SK-N-SH (cell line): ENCODE results near the gene RIOK1. TPM values are rescaled to one million over a fixed set of nuclear protein-coding genes. Genes with fewer than 3 reads are reported as not detected.

Experiments
- CTCF ChIA-PET: fragments of 300-600, 350-600 bp; formaldehyde crosslinking; extraction: SDS; loops from one replicate; lab custom pipeline; 2021; lab: Yijun Ruan, JAX
- POLR2A ChIA-PET: fragments of 350-600 bp; sonication (Branson Sonifier 250); formaldehyde crosslinking; extraction: SDS; loops from one replicate; lab custom pipeline; 2020; ENCODE audit warnings: antibody characterized with exemption, inconsistent platforms; lab: Yijun Ruan, JAX
- DNase-seq: peaks from one replicate; pipeline ENCODE4 v3.0.0; 2012
- H2AFZ ChIP-seq: fragments of 200-600 bp; sonication (generic); 2 replicates; pipeline ENCODE4 v1.8.1; 2016; ENCODE audit warnings: antibody characterized with exemption, mild to moderate bottlenecking, low read depth
- H3F3A ChIP-seq: fragments of 200-600 bp; sonication (generic); replicated peaks from 2 replicates; pipeline ENCODE3; 2016; ENCODE audit warnings: antibody characterized with exemption, mild to moderate bottlenecking; ENCODE audit not compliant: insufficient read depth
- H3K27ac ChIP-seq, 2 experiments: fragments of 200-500 bp in 1 of 2; fragments of 200-600 bp in 1 of 2; sonication (Bioruptor generic) in 1 of 2; sonication (generic), shearing (Covaris generic) in 1 of 2; 2 replicates each; pipeline versions ENCODE4 v1.5.1 to v1.6.1; 2014 to 2016; ENCODE audit warnings: low read depth in 2 of 2, inconsistent platforms in 1 of 2, low read length in 1 of 2, mild to moderate bottlenecking in 1 of 2, mixed read lengths in 1 of 2
- H3K27me3 ChIP-seq: fragments of 200-600 bp; sonication (generic), shearing (Covaris generic); 2 replicates; pipeline ENCODE4 v1.6.1; 2016; ENCODE audit warnings: mixed run types; ENCODE audit not compliant: insufficient read depth
- H3K36me3 ChIP-seq, 2 experiments: fragments of 200-500 bp in 1 of 2; fragments of 200-600 bp in 1 of 2; sonication (Bioruptor generic) in 1 of 2; sonication (generic) in 1 of 2; replicated peaks in 1 of 2; 2 replicates each; pipeline versions ENCODE3 to v1.5.1; 2014 to 2016; ENCODE audit warnings: low read length in 1 of 2, mild to moderate bottlenecking in 1 of 2; ENCODE audit not compliant: insufficient read depth in 2 of 2, control insufficient read depth in 1 of 2
- H3K4me1 ChIP-seq, 2 experiments: fragments of 200-500 bp in 1 of 2; fragments of 200-600 bp in 1 of 2; sonication (Bioruptor generic) in 1 of 2; sonication (generic), shearing (Covaris generic) in 1 of 2; 2 replicates each; pipeline versions ENCODE4 v1.5.1 to v1.6.1; 2014 to 2016; ENCODE audit warnings: low read depth in 1 of 2, low read length in 1 of 2, mixed run types in 1 of 2; ENCODE audit not compliant: insufficient read depth in 2 of 2, control insufficient read depth in 1 of 2
- H3K4me2 ChIP-seq: fragments of 200-600 bp; sonication (generic), shearing (Covaris generic); 2 replicates; pipeline ENCODE4 v1.6.1; 2017; ENCODE audit warnings: mixed run types
- H3K4me3 ChIP-seq, 2 experiments: fragments of 200-500 bp in 1 of 2; fragments of 200-600 bp in 1 of 2; sonication (Bioruptor generic) in 1 of 2; sonication (generic), shearing (Covaris generic) in 1 of 2; 2 replicates each; pipeline versions ENCODE4 v1.5.1 to v1.8.1; 2014 to 2016; ENCODE audit warnings: low read depth in 2 of 2, inconsistent platforms in 1 of 2, low read length in 1 of 2, mild to moderate bottlenecking in 1 of 2, mixed read lengths in 1 of 2, moderate library complexity in 1 of 2
- H3K79me2 ChIP-seq: fragments of 200-600 bp; sonication (generic); 2 replicates; pipeline ENCODE4 v1.8.1; 2017; ENCODE audit warnings: mild to moderate bottlenecking; ENCODE audit not compliant: insufficient read depth
- H3K9ac ChIP-seq: fragments of 200-600 bp; sonication (generic); 2 replicates; pipeline ENCODE4 v1.6.1; 2017; ENCODE audit warnings: mixed run types
- H3K9me2 ChIP-seq: fragments of 200-600 bp; sonication (generic); 2 replicates; pipeline ENCODE4 v1.6.1; 2017; ENCODE audit warnings: mixed run types
- H3K9me3 ChIP-seq: fragments of 200-600 bp; sonication (generic); 2 replicates; pipeline ENCODE4 v1.6.1; 2017; ENCODE audit warnings: mixed run types, mild to moderate bottlenecking, moderate library complexity
- H4K20me1 ChIP-seq: fragments of 200-600 bp; sonication (generic); 2 replicates; pipeline ENCODE4 v1.6.1; 2017; ENCODE audit warnings: mild to moderate bottlenecking, mixed run types; ENCODE audit not compliant: insufficient read depth
- CHD2 ChIP-seq: fragments of 150-350 bp; IDR thresholded peaks from 2 replicates; pipeline ENCODE4 v1.6.1; 2018; ENCODE audit warnings: low read length; ENCODE audit not compliant: partially characterized antibody
- ELF1 ChIP-seq: IDR thresholded peaks from 2 replicates; pipeline ENCODE4 v1.4.0; 2012
- EP300 ChIP-seq, 2 experiments: IDR thresholded peaks; 2 replicates each; pipeline versions ENCODE4 v1.4.0 to v1.6.1; 2012; ENCODE audit warnings: borderline replicate concordance in 1 of 2, low read depth in 1 of 2, low read length in 1 of 2
- EZH2phosphoT487 ChIP-seq: fragments of 200-600 bp; sonication (generic); IDR thresholded peaks from 2 replicates; pipeline ENCODE4 v1.6.1; 2017; ENCODE audit warnings: low read depth, mixed run types, mild to moderate bottlenecking, antibody characterized with exemption, moderate library complexity, borderline replicate concordance
- FOSL2 ChIP-seq: IDR thresholded peaks from 2 replicates; pipeline ENCODE4 v1.4.0; 2012; ENCODE audit warnings: low read depth, mild to moderate bottlenecking, moderate library complexity, borderline replicate concordance
- FOXJ3 ChIP-seq: sonication (generic); formaldehyde crosslinking; IDR thresholded peaks from 2 replicates; pipeline ENCODE4 v1.5.1; 2020; ENCODE audit warnings: mild to moderate bottlenecking, missing genetic modification reagents
- FOXM1 ChIP-seq: IDR thresholded peaks from 2 replicates; pipeline ENCODE4 v1.4.0; 2012; ENCODE audit warnings: low read depth, mild to moderate bottlenecking
- GATA2 ChIP-seq: sonication (generic); formaldehyde crosslinking; IDR thresholded peaks from 2 replicates; pipeline ENCODE4 v1.5.0; 2020; ENCODE audit warnings: mild to moderate bottlenecking, missing genetic modification reagents
- JUND ChIP-seq: IDR thresholded peaks from 2 replicates; pipeline ENCODE4 v1.4.0; 2012
- MXI1 ChIP-seq: IDR thresholded peaks from 2 replicates; pipeline ENCODE4 v1.6.1; 2012; ENCODE audit warnings: mild to moderate bottlenecking, low read depth, low read length, improper control_type of control experiment
- NFIC ChIP-seq: IDR thresholded peaks from 2 replicates; pipeline ENCODE4 v1.4.0; 2012; ENCODE audit warnings: borderline replicate concordance
- NRF1 ChIP-seq: IDR thresholded peaks from 2 replicates; pipeline ENCODE4 v1.6.1; 2012; ENCODE audit warnings: low read depth, mild to moderate bottlenecking, low read length
- POLR2AphosphoS5 ChIP-seq: IDR thresholded peaks from 2 replicates; pipeline ENCODE4 v1.6.1; 2012; ENCODE audit warnings: low read depth, low read length
- RCOR1 ChIP-seq: fragments of 150-350 bp; IDR thresholded peaks from 2 replicates; pipeline ENCODE4 v1.6.1; 2017; ENCODE audit warnings: antibody characterized with exemption, low read length
- RFX5 ChIP-seq: IDR thresholded peaks from 2 replicates; pipeline ENCODE4 v1.6.1; 2012; ENCODE audit warnings: mild to moderate bottlenecking, improper control_type of control experiment, low read length
- RXRA ChIP-seq: IDR thresholded peaks from 2 replicates; pipeline ENCODE4 v1.4.0; 2012; ENCODE audit warnings: low read depth, mild to moderate bottlenecking, borderline replicate concordance
- SIN3A ChIP-seq: IDR thresholded peaks from 2 replicates; pipeline ENCODE4 v1.6.1; 2012; ENCODE audit warnings: low read depth, mild to moderate bottlenecking, low read length, moderate library complexity, borderline replicate concordance
- SMC3 ChIP-seq: IDR thresholded peaks from 2 replicates; pipeline ENCODE4 v1.6.1; 2012; ENCODE audit warnings: low read depth, low read length, improper control_type of control experiment
- TCF12 ChIP-seq: IDR thresholded peaks from 2 replicates; pipeline ENCODE4 v1.4.0; 2012
- WGBS: methylation state at CpG from one replicate; pipeline ENCODE4 v1.1.6; 2017; ENCODE audit warnings: low lambda C conversion rate; 5-methylcytosine and 5-hydroxymethylcytosine counted together
- polyA plus RNA-seq, 3 experiments: library from polyadenylated mRNA; depleted of rRNA; stranded (reverse); fragments of >200 nt; gene quantifications; 2 replicates each; pipeline ENCODE4 v1.2.3, GENCODE V29; 2012
- TF ChIP-seq, protein P1 (sequence below): IDR thresholded peaks from 2 replicates; pipeline ENCODE4 v1.4.0; 2012; ENCODE audit warnings: low read depth, borderline replicate concordance
- TF ChIP-seq, protein P2 (sequence below): fragments of 150-350 bp; IDR thresholded peaks from 2 replicates; pipeline ENCODE4 v1.6.1; 2017; ENCODE audit warnings: antibody characterized with exemption, low read length, low read depth, borderline replicate concordance

RIOK1 gene
- polyA plus RNA-seq, 1 of the 3 experiments (the other 2 are of a cell fraction), result 18.7 TPM

DNA sequence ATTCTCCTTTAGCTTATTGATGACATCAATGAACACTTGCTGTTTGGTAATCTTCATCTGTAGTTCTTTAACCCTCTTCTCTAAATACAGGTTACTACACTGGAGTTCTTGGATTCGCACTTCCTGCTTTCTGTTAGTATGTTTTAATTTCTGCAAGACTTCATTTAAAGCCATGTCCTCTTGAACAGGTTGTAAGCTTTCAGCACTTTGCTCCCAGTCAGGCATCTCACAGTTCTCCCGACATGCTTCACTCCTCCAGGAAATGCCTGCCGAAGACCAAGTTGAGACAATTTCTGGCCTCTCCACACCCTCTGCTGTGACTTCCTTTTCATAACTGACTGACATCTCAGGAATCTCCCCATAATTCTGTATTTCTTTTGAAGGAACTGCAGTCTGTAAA lies 15.9 kb upstream of the RIOK1 start (continued):
- TF ChIP-seq RXRA (no peak), EP300 (IDR thresholded peaks at IDR 0.05; ENCODE audit: borderline replicate concordance in 1 of 2, low read depth in 1 of 2, low read length in 1 of 2) (no peak), FOSL2 (no peak), SMC3 (no peak)

DNA sequence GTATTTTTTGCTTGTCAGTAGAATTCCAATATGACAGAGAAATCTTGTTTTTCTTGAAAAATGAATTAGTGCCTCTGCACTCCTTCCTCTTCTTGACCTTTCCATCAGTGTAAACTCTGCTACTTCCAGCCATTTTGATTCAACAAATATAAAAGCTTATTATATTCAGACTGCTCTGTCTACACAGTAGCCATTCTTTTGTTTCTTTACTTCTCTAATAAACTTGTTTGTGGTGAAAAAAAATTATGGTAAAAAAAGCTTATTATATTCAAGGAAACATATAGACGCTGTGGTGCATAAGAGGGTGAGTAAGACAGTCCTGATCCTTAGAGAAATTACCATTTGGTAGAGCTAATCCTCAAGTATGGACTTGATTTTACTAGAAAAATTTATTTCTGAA lies 11.6 kb upstream of the RIOK1 start:
- no peak overlapping the region for H2AFZ ChIP-seq
- no peaks in the 10 kb centered on the region for H3F3A ChIP-seq
- ChIA-PET POLR2A (no interaction called here), CTCF (interaction anchor here (0.5 to 2.3 kb wide), 2 partner anchors 12 to 654 kb away, joined by 4 to 6 read pairs; partner anchors contain the start of genes CAGE1 and RIOK1)
- H3K79me2 ChIP-seq, result no peaks in the 10 kb centered on the region
- no peaks in the 10 kb centered on the region for H3K9me3 ChIP-seq
- no peak overlapping the region for H3K27ac ChIP-seq
- H4K20me1 ChIP-seq, result no peaks in the 10 kb centered on the region
- H3K9me2 ChIP-seq, result no peaks in the 10 kb centered on the region
- no peaks in the 10 kb centered on the region for H3K4me1 ChIP-seq
- TF ChIP-seq FOSL2 (no peak), FOXJ3 (CRISPR knock-in tag) (no peak), MXI1 (no peak), EZH2phosphoT487 (no peak), NRF1 (no peak), TCF12 (no peak), POLR2AphosphoS5 (no peak), CHD2 (no peak)
- TF ChIP-seq, protein P1, sequence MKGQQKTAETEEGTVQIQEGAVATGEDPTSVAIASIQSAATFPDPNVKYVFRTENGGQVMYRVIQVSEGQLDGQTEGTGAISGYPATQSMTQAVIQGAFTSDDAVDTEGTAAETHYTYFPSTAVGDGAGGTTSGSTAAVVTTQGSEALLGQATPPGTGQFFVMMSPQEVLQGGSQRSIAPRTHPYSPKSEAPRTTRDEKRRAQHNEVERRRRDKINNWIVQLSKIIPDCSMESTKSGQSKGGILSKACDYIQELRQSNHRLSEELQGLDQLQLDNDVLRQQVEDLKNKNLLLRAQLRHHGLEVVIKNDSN, result no peak
- H3K4me2 ChIP-seq, result no peak overlapping the region
- no peak overlapping the region for H3K9ac ChIP-seq
- no peaks in the 10 kb centered on the region for H3K27me3 ChIP-seq
- no peak for DNase-seq
- no peak overlapping the region for H3K4me3 ChIP-seq
- 76% methylated on average over 1 of the region's 1 CpG for WGBS
- no peaks in the 10 kb centered on the region for H3K36me3 ChIP-seq

DNA sequence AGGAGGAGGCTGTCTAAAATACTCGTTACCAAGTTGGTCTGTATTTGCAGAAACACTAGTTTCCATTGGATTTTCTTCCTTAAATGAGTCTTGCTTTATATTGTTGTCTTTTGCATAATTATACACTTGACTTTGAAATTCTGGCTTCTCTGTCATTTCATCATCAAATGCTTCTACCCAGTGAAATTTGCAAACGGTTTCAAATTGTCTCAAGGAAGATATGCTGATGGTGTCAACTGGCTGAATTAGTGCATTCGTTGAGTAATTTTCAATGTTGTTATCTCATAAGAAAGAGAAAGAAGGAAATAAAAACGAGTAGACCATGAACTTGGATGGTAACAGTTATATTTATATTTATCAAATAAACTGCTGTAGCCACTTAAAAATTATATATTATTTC lies 10.9 kb upstream of the RIOK1 start:
- POLR2A ChIA-PET, result no interaction called here
- TF ChIP-seq ELF1 (no peak), SIN3A (no peak), CHD2 (no peak), NFIC (no peak), RCOR1 (no peak), GATA2 (CRISPR knock-in tag) (no peak), RFX5 (no peak), SMC3 (no peak), POLR2AphosphoS5 (no peak), JUND (no peak), FOXM1 (no peak)
- TF ChIP-seq, protein P2, sequence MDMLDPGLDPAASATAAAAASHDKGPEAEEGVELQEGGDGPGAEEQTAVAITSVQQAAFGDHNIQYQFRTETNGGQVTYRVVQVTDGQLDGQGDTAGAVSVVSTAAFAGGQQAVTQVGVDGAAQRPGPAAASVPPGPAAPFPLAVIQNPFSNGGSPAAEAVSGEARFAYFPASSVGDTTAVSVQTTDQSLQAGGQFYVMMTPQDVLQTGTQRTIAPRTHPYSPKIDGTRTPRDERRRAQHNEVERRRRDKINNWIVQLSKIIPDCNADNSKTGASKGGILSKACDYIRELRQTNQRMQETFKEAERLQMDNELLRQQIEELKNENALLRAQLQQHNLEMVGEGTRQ, result no peak
- 17% methylated on average over 4 of the region's 4 CpGs for WGBS
- no peaks in the 10 kb centered on the region for H3K9me3 ChIP-seq
- DNase-seq, result no peak
- H3K9me2 ChIP-seq, result no peaks in the 10 kb centered on the region
- no peaks in the 10 kb centered on the region for H3K79me2 ChIP-seq
- H3K9ac ChIP-seq, result no peak overlapping the region
- H3K27ac ChIP-seq, result no peak overlapping the region
- H3K36me3 ChIP-seq, result no peaks in the 10 kb centered on the region
- H4K20me1 ChIP-seq, result no peaks in the 10 kb centered on the region
- no peaks in the 10 kb centered on the region for H3K27me3 ChIP-seq
- H3K4me1 ChIP-seq, result no peaks in the 10 kb centered on the region
- no peaks in the 10 kb centered on the region for H3F3A ChIP-seq
- CTCF ChIA-PET, result interaction anchor here (2.3 kb wide), 1 partner anchor 11 kb away, joined by 6 read pairs; the partner anchor contains the start of genes CAGE1 and RIOK1
- H2AFZ ChIP-seq, result no peak overlapping the region
- H3K4me2 ChIP-seq, result no peak overlapping the region
- no peak overlapping the region for H3K4me3 ChIP-seq
